ENCODE results near the gene MYRF. TPM values are rescaled to one million over a fixed set of nuclear protein-coding genes. Genes with fewer than 3 reads are reported as not detected.
A peak's percentile ranks its signal among the peaks of the same experiment; 100 is the strongest.

MYRF gene
- total and polyA plus RNA-seq, 12 donors = 0.13 to 2.6 (median 0.89) TPM

DNA sequence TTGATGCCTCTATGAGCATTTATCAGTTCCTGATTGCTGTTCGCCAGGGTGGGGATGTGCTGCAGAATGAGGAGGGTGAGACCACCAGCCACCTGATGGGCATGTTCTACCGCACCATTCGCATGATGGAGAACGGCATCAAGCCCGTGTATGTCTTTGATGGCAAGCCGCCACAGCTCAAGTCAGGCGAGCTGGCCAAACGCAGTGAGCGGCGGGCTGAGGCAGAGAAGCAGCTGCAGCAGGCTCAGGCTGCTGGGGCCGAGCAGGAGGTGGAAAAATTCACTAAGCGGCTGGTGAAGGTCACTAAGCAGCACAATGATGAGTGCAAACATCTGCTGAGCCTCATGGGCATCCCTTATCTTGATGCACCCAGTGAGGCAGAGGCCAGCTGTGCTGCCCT is 43.0 kb downstream of the MYRF start:
- H3K27me3 ChIP-seq = no peaks in the 10 kb centered on the region
- no peak overlapping the region for H3K4me3 ChIP-seq
- intact Hi-C loops (cut with DNase I) = loop anchor here in 1 of 2 donors (5.0 kb wide), 1 partner anchor 82 kb away; no protein-coding TSS in a partner anchor
- 70 to 82% (median 78%) methylated on average over 12 of the region's 12 CpGs for WGBS, 4 donors
- TF ChIP-seq, protein P1, sequence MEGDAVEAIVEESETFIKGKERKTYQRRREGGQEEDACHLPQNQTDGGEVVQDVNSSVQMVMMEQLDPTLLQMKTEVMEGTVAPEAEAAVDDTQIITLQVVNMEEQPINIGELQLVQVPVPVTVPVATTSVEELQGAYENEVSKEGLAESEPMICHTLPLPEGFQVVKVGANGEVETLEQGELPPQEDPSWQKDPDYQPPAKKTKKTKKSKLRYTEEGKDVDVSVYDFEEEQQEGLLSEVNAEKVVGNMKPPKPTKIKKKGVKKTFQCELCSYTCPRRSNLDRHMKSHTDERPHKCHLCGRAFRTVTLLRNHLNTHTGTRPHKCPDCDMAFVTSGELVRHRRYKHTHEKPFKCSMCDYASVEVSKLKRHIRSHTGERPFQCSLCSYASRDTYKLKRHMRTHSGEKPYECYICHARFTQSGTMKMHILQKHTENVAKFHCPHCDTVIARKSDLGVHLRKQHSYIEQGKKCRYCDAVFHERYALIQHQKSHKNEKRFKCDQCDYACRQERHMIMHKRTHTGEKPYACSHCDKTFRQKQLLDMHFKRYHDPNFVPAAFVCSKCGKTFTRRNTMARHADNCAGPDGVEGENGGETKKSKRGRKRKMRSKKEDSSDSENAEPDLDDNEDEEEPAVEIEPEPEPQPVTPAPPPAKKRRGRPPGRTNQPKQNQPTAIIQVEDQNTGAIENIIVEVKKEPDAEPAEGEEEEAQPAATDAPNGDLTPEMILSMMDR (IDR thresholded peaks at IDR 0.05) = no peak
- no peak for TF ChIP-seq POLR2A (IDR thresholded peaks at IDR 0.05)
- H3K4me1 ChIP-seq (replicated peaks in 1 of 2) = peaks cover 5 to 24% of the 10 kb centered on the region in 2 donors
- no peaks in the 10 kb centered on the region for H3K9me3 ChIP-seq (replicated peaks in 1 of 3)
- no peak overlapping the region for H3K27ac ChIP-seq
- H3K36me3 ChIP-seq (replicated peaks in 1 of 2) = peaks cover 0 to 1% of the 10 kb centered on the region in 2 donors
- DNase-seq = peak in 1 of 7 donors; percentile 44

DNA sequence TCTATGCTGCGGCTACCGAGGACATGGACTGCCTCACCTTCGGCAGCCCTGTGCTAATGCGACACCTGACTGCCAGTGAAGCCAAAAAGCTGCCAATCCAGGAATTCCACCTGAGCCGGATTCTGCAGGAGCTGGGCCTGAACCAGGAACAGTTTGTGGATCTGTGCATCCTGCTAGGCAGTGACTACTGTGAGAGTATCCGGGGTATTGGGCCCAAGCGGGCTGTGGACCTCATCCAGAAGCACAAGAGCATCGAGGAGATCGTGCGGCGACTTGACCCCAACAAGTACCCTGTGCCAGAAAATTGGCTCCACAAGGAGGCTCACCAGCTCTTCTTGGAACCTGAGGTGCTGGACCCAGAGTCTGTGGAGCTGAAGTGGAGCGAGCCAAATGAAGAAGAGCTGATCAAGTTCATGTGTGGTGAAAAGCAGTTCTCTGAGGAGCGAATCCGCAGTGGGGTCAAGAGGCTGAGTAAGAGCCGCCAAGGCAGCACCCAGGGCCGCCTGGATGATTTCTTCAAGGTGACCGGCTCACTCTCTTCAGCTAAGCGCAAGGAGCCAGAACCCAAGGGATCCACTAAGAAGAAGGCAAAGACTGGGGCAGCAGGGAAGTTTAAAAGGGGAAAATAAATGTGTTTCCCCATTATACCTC is 43.6 kb downstream of the MYRF start:
- 83 to 92% (median 88%) methylated on average over 13 to 18 of the region's 18 CpGs for WGBS, 4 donors
- intact Hi-C loops (cut with DNase I) = loop anchor here in 1 of 2 donors (5.0 kb wide), 1 partner anchor 81 kb away; no protein-coding TSS in a partner anchor
- Histone ChIP-seq H3K27ac (peak overlapping the region in 1 of 5 donors; percentile 13), H3K27me3 (no peaks in the 10 kb centered on the region), H3K9me3 (replicated peaks in 1 of 3) (no peaks in the 10 kb centered on the region), H3K36me3 (replicated peaks in 1 of 2) (peaks cover 0 to 3% of the 10 kb centered on the region in 2 donors), H3K4me3 (no peak overlapping the region), H3K4me1 (replicated peaks in 1 of 2) (peaks cover 5 to 24% of the 10 kb centered on the region in 2 donors)
- TF ChIP-seq, protein P1 (IDR thresholded peaks at IDR 0.05) = no peak
- no peak for TF ChIP-seq POLR2A (IDR thresholded peaks at IDR 0.05)
- DNase-seq = no peak

DNA sequence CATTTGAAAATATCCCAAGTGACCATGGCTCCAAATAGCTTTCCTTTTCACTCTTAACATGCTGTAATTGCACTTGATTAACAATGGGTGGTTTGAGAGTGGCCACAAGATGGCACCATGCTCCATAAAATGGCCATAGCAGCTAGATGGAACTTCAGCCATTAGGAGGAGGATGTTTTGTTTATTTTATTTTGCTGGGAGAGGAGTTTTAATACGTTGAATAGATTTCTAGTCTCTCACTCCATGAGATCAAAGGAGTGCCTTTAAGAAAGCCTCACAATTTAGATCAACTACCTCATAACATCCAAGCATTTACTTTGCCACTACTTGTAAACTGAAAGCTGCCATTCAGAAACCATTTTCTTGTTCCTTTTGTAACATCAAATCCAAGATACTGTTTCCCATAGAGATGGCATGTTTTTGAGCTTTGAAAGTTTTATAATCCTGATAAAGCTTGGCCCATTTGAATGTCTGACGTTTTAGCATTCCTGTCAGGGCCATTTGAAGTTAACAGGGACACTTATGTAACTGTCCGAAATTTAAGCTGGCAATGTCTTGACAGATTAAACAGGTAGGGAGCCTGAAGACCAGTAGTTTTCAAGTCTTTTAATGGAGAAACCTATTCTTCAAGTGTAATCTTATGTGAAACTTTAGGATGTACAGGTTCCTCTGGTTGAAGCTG is 45.0 kb downstream of the MYRF start:
- DNase-seq = peak; percentile 79 to 96 (median 83)
- peaks cover 5 to 16% of the 10 kb centered on the region in 2 donors for H3K4me1 ChIP-seq (replicated peaks in 1 of 2)
- peak overlapping the region; percentile 33 to 85 (median 57) for H3K27ac ChIP-seq
- intact Hi-C loops (cut with DNase I) = loop anchor here in 1 of 2 donors (5.0 kb wide), 1 partner anchor 80 kb away; no protein-coding TSS in a partner anchor
- no peaks in the 10 kb centered on the region for H3K27me3 ChIP-seq
- 12 to 22% (median 19%) methylated on average over 3 of the region's 3 CpGs for WGBS, 4 donors
- H3K9me3 ChIP-seq (replicated peaks in 1 of 3) = no peaks in the 10 kb centered on the region
- H3K4me3 ChIP-seq = no peak overlapping the region
- peaks cover 0 to 17% of the 10 kb centered on the region in 2 donors for H3K36me3 ChIP-seq (replicated peaks in 1 of 2)
- TF ChIP-seq, protein P1 (IDR thresholded peaks at IDR 0.05) = peak; percentile 72 to 96 (median 92)
- no peak for TF ChIP-seq POLR2A (IDR thresholded peaks at IDR 0.05)

GRCh38 chr11:61799665-61800284 is 47.3 kb downstream of the MYRF start:
- no peaks in the 10 kb centered on the region for H3K27me3 ChIP-seq
- peaks cover 0 to 6% of the 10 kb centered on the region in 2 donors for H3K4me1 ChIP-seq (replicated peaks in 1 of 2)
- TF ChIP-seq POLR2A (IDR thresholded peaks at IDR 0.05) = no peak
- TF ChIP-seq, protein P1 (IDR thresholded peaks at IDR 0.05) = no peak
- H3K9me3 ChIP-seq (replicated peaks in 1 of 3) = no peaks in the 10 kb centered on the region
- no peak overlapping the region for H3K4me3 ChIP-seq
- intact Hi-C loops (cut with DNase I) = loop anchor here in 1 of 2 donors (5.0 kb wide), 1 partner anchor 78 kb away; no protein-coding TSS in a partner anchor
- peak overlapping the region in 1 of 5 donors; percentile 3 for H3K27ac ChIP-seq
- H3K36me3 ChIP-seq (replicated peaks in 1 of 2) = peaks cover 0 to 37% of the 10 kb centered on the region in 2 donors
- no peak for DNase-seq
- WGBS, 4 donors = 93 to 100% (median 95%) methylated on average over 2 of the region's 2 CpGs

Data from adrenal gland (tissue), 12 donors.